Naive thymus-derived CD8-positive, alpha-beta T cell (primary cell): ENCODE data around the gene KRTAP4-12. TPM values are rescaled to one million over a fixed set of nuclear protein-coding genes. Genes with fewer than 3 reads are reported as not detected.
"Not testable (repeated sequence)": the region's sequence is repeated elsewhere in the genome, so short reads cannot be mapped to it uniquely, and the experiment has no call there.

Experiments
- ATAC-seq, 2 donors: fragments of 150-1000 bp; cut with Tn5 transposase in 1 of 2; sonication (Bioruptor Pico), chemical (Tn5 transposase) in 1 of 2; 1 replicate in 1 of 2; 2 replicates in 1 of 2; pipeline ENCODE4 v1.10.0; 2021; ENCODE audit warnings: mild to moderate bottlenecking in 2 of 2, moderate library complexity in 2 of 2
- POLR2A ChIA-PET: fragments of 350-600 bp; sonication (Branson Sonifier 250); formaldehyde crosslinking; loops from one replicate; lab custom pipeline; 2021; ENCODE audit warnings: antibody characterized with exemption; lab: Charles Lee
- DNase-seq, 10 donors: peaks; one replicate each; pipeline versions ENCODE4 v3.0.0 to v3.0.0-alpha.2; 2020 to 2022
- H3K27ac Mint-ChIP-seq, 10 donors: one replicate each; pipeline ENCODE4 v1.8.0; 2020 to 2022; ENCODE audit warnings: mild to moderate bottlenecking in 10 of 10, mixed read lengths in 10 of 10, moderate library complexity in 4 of 10, inconsistent platforms in 1 of 10
- H3K27me3 Mint-ChIP-seq, 5 donors: one replicate each; pipeline ENCODE4 v1.8.0; 2021 to 2022; ENCODE audit warnings: mixed read lengths in 5 of 5
- H3K36me3 Mint-ChIP-seq, 3 donors: one replicate each; pipeline ENCODE4 v1.8.0; 2020 to 2022; ENCODE audit warnings: mixed read lengths in 3 of 3, mild to moderate bottlenecking in 2 of 3, inconsistent platforms in 1 of 3
- H3K4me1 Mint-ChIP-seq, 4 donors: one replicate each; pipeline ENCODE4 v1.8.0; 2021 to 2022; ENCODE audit warnings: mixed read lengths in 4 of 4
- H3K4me3 Mint-ChIP-seq, 10 donors: one replicate each; pipeline ENCODE4 v1.8.0; 2020 to 2022; ENCODE audit warnings: mild to moderate bottlenecking in 10 of 10, mixed read lengths in 10 of 10, moderate library complexity in 6 of 10, inconsistent platforms in 1 of 10
- H3K9me3 Mint-ChIP-seq, 9 donors: one replicate each; pipeline ENCODE4 v1.8.0; 2020 to 2022; ENCODE audit warnings: mixed read lengths in 9 of 9, mild to moderate bottlenecking in 3 of 9, inconsistent platforms in 1 of 9, moderate library complexity in 1 of 9
- polyA plus RNA-seq, 3 donors: library from polyadenylated mRNA; unstranded; fragments of 300-500 nt; fragmentation: Illumina TruSeq; gene quantifications; one replicate each; pipeline ENCODE4 v1.2.3, GENCODE V29; 2021
- total RNA-seq, 8 experiments: library from RNA in 2 of 8; stranded (reverse) in 2 of 8; gene quantifications; one replicate each; pipeline ENCODE4 v1.2.3 and lab custom pipeline; 2021 to 2026

Gene KRTAP4-12
- total RNA-seq: not detected
- under 1 TPM in 1 of 3 donors, not detected in 2; 0.15 TPM for polyA plus RNA-seq
- 0 to 0.07 (median 0) reads per million in 6 experiments for total RNA-seq (lab: John Stamatoyannopoulos, UW)

DNA sequence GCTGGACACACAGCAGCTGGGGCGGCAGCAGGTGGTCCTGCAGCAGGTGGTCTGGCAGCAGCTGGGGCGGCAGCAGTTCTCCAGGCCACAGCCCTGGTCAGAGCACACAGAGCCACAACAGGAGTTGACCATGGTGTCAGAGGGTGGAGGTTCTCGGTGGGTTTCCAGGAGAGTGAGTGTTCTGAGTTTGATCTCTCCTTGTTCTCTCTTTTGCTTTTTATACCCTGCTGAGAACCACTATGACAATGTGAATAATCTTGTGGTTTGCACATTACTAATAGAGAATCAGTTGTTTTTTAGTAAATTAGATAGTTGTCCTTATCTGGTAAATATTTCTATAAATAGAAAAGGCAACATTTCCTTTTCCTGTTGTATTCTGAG, at the start of gene KRTAP4-12:
KRTAP4-12 (minus strand) TSS at position 192 of the 381 bp plus-strand sequence; CDS start at position 132, 60 bp downstream.
- Mint-ChIP-seq H3K4me1 (peaks cover 32 to 72% (median 68%) of the 10 kb centered on the region in 4 donors), H3K9me3 (peaks cover 0 to 11% (median 3%) of the 10 kb centered on the region in 9 donors), H3K4me3 (peak within 1 kb of the TSS in 9 of 10 donors; percentile 69 to 92 (median 84)), H3K27ac (peak within 1 kb of the TSS in 9 of 10 donors; percentile 73 to 95 (median 82))
- not testable (repeated sequence) for H3K27me3 Mint-ChIP-seq, H3K36me3 Mint-ChIP-seq, ATAC-seq, DNase-seq
- POLR2A ChIA-PET: interaction anchor here (0.7 kb wide), 2 partner anchors 184 to 800 kb away, joined by 3 read pairs; no protein-coding TSS in a partner anchor

GRCh38 chr17:41171886-41172285, 47.9 kb upstream of the KRTAP4-12 start:
- POLR2A ChIA-PET: no interaction called here
- no peaks in the 10 kb centered on the region for H3K27me3 Mint-ChIP-seq
- no peak for ATAC-seq

DNA sequence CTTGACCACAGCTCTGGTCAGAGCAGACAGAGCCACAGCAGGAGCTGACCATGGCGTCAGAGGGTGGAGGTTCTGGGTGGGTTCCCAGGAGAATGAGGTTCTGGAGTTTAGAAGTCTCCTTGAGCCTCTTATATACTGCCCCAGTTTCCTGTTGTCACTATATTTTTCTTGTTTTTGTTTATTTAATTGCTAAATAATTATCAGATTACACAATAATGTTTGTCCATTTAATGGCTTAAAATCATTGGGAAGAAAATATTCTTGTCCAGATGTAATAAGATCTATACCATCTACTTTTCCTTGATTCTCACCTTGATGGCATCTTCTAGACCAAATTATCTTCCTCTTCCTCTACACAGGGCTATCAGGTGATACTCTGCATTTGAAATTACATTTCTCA, 44.1 kb upstream of the KRTAP4-12 start, which contains the start of gene KRTAP4-3:
KRTAP4-3 (minus strand) TSS at position 101 of the 400 bp plus-strand sequence; CDS start at position 52, 49 bp downstream.
- no peak for ATAC-seq
- DNase-seq: no peak
- Mint-ChIP-seq H3K9me3 (no peaks in the 10 kb centered on the region), H3K4me1 (peaks cover 2 to 7% (median 3%) of the 10 kb centered on the region in 4 donors), H3K4me3 (no peak within 1 kb of the TSS), H3K36me3 (no peaks in the 10 kb centered on the region), H3K27ac (peak within 1 kb of the TSS in 3 of 10 donors; percentile 2 to 81 (median 70)), H3K27me3 (no peaks in the 10 kb centered on the region)
- POLR2A ChIA-PET: no interaction called here

More at GRCh38 chr17:41171886-41172285, 47.9 kb upstream of the KRTAP4-12 start:
- Mint-ChIP-seq H3K27ac (no peak overlapping the region), H3K9me3 (no peaks in the 10 kb centered on the region), H3K4me1 (peaks cover 6 to 21% (median 13%) of the 10 kb centered on the region in 4 donors), H3K4me3 (no peak overlapping the region), H3K36me3 (no peaks in the 10 kb centered on the region)
- DNase-seq: no peak

DNA sequence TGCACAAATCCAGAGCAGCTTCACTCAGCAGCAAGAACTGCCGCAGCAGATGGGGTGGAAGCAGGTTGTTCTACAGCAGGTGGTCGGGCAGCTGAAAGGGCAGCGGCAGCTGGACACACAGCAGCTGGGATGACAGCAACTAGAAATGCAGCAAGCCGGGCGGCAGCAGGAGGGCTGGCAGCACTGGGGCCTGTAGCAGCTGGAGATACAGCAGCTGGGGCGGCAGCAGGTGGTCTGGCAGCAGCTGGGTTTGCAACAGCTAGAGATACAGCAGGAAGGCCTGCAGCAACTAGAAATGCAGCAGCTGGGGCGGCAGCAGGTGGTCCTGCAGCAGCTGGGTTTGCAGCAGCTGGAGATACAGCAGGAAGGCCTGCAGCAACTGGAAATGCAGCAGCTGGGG, 43.6 kb upstream of the KRTAP4-12 start:
- Mint-ChIP-seq H3K9me3 (no peaks in the 10 kb centered on the region), H3K27me3 (no peaks in the 10 kb centered on the region), H3K4me1 (peaks cover 2 to 6% (median 4%) of the 10 kb centered on the region in 4 donors), H3K4me3 (no peak overlapping the region), H3K27ac (peak overlapping the region in 3 of 10 donors; percentile 2 to 81 (median 70)), H3K36me3 (no peaks in the 10 kb centered on the region)
- no peak for DNase-seq
- POLR2A ChIA-PET: no interaction called here
- ATAC-seq: no peak

GRCh38 chr17:41163828-41164227, 39.8 kb upstream of the KRTAP4-12 start:
- Mint-ChIP-seq H3K9me3 (no peaks in the 10 kb centered on the region), H3K36me3 (no peaks in the 10 kb centered on the region), H3K4me1 (peaks cover 0 to 6% (median under 1%) of the 10 kb centered on the region in 4 donors), H3K27ac (no peak overlapping the region), H3K4me3 (no peak overlapping the region), H3K27me3 (peaks cover 0 to 2% (median 0%) of the 10 kb centered on the region in 5 donors)
- ATAC-seq (no peak), DNase-seq (no peak)
- POLR2A ChIA-PET: no interaction called here

DNA sequence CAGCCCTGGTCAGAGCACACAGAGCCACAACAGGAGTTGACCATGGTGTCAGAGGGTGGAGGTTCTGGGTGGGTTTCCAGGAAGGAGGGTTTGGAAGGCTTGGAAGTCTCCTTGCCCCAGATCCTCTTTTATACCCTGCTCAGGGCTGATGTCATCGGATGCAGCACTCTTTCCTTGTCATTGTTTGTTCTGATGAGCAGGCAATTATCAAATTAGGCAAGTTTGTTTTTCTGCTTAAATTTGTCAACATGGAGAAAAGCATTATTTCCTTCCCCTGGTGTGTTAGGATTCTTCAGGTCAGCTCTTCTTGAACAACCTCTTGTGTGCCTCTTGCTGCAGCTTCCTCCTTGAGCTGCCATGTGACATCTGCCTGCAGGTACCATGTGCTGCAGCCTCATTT, 36.7 kb upstream of the KRTAP4-12 start, which contains the start of gene KRTAP4-4:
KRTAP4-4 (minus strand) TSS at position 101 of the 400 bp plus-strand sequence; CDS start at position 44, 57 bp downstream.
- Mint-ChIP-seq H3K9me3 (no peaks in the 10 kb centered on the region), H3K27ac (peak within 1 kb of the TSS in 4 of 10 donors; percentile 9 to 68 (median 42)), H3K27me3 (peaks cover 0 to 3% (median 0%) of the 10 kb centered on the region in 5 donors), H3K4me1 (peaks cover 0 to 4% (median 0%) of the 10 kb centered on the region in 4 donors), H3K4me3 (no peak within 1 kb of the TSS), H3K36me3 (no peaks in the 10 kb centered on the region)
- POLR2A ChIA-PET: no interaction called here
- DNase-seq (no peak), ATAC-seq (no peak)

GRCh38 chr17:41160190-41160589, 36.2 kb upstream of the KRTAP4-12 start:
- POLR2A ChIA-PET, DNase-seq, H3K4me3 Mint-ChIP-seq, H3K36me3 Mint-ChIP-seq, H3K27me3 Mint-ChIP-seq, ATAC-seq, H3K9me3 Mint-ChIP-seq, H3K4me1 Mint-ChIP-seq: not testable (repeated sequence)
- peak overlapping the region in 1 of 10 donors; percentile 31 for H3K27ac Mint-ChIP-seq

DNA sequence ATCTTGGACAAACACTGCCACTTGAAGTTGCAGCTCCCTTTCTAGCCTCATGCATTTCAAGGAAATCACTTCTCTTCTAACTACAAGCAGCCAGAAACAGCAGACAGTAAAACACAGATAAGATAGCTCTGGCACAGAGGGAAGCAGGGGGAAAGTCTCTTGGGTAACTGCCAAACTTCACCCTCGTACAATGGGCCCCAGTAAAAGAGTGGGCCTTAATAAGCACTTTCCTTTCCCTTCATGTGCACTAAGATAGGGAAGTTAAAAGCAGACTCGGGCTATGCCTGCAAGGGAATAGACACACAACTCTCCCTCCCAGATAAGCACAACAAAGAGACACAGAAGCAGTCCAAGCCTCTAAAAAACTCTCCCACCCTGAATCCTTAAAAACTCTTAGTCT, 29.9 kb upstream of the KRTAP4-12 start:
- Mint-ChIP-seq H3K27ac (no peak overlapping the region), H3K9me3 (no peaks in the 10 kb centered on the region), H3K36me3 (no peaks in the 10 kb centered on the region)

GRCh38 chr17:41151525-41151924, 27.5 kb upstream of the KRTAP4-12 start:
- no peak for DNase-seq
- POLR2A ChIA-PET: no interaction called here
- Mint-ChIP-seq H3K27ac (no peak overlapping the region), H3K9me3 (no peaks in the 10 kb centered on the region), H3K36me3 (no peaks in the 10 kb centered on the region), H3K4me1 (peaks cover 0 to 18% (median 6%) of the 10 kb centered on the region in 4 donors), H3K4me3 (no peak overlapping the region), H3K27me3 (peaks cover 0 to 4% (median 0%) of the 10 kb centered on the region in 5 donors)
- ATAC-seq: no peak

More for the DNA sequence above, 29.9 kb upstream of the KRTAP4-12 start:
- peaks cover 0 to 10% (median 4%) of the 10 kb centered on the region in 4 donors for H3K4me1 Mint-ChIP-seq
- H3K27me3 Mint-ChIP-seq: peaks cover 0 to 7% (median 0%) of the 10 kb centered on the region in 5 donors
- DNase-seq: no peak
- POLR2A ChIA-PET: no interaction called here
- ATAC-seq: no peak
- H3K4me3 Mint-ChIP-seq: no peak overlapping the region

GRCh38 chr17:41150026-41150425, 26.0 kb upstream of the KRTAP4-12 start:
- H3K27me3 Mint-ChIP-seq: peaks cover 0 to 4% (median 0%) of the 10 kb centered on the region in 5 donors
- H3K27ac Mint-ChIP-seq: no peak overlapping the region
- peaks cover 0 to 3% (median 0%) of the 10 kb centered on the region in 9 donors for H3K9me3 Mint-ChIP-seq
- DNase-seq (no peak), ATAC-seq (no peak)
- no peak overlapping the region for H3K4me3 Mint-ChIP-seq
- H3K36me3 Mint-ChIP-seq: no peaks in the 10 kb centered on the region
- H3K4me1 Mint-ChIP-seq: peaks cover 0 to 27% (median 7%) of the 10 kb centered on the region in 4 donors
- POLR2A ChIA-PET: interaction anchor here (0.6 kb wide), 1 partner anchor 524 kb away, joined by 3 read pairs; no protein-coding TSS in a partner anchor

GRCh38 chr17:41149652-41149985, 25.6 kb upstream of the KRTAP4-12 start, which contains the start of gene KRTAP4-5:
Gene KRTAP4-5, minus strand, starts transcription at chr17:41149825. Its CDS starts 58 bp downstream, at chr17:41149767.
- H3K4me3 Mint-ChIP-seq: no peak within 1 kb of the TSS
- no peak for DNase-seq
- H3K4me1 Mint-ChIP-seq: peaks cover 0 to 31% (median 8%) of the 10 kb centered on the region in 4 donors
- no peak for ATAC-seq
- no peak within 1 kb of the TSS for H3K27ac Mint-ChIP-seq
- POLR2A ChIA-PET: no interaction called here
- no peaks in the 10 kb centered on the region for H3K36me3 Mint-ChIP-seq
- peaks cover 0 to 4% (median 0%) of the 10 kb centered on the region in 9 donors for H3K9me3 Mint-ChIP-seq
- peaks cover 0 to 4% (median 0%) of the 10 kb centered on the region in 5 donors for H3K27me3 Mint-ChIP-seq

DNA sequence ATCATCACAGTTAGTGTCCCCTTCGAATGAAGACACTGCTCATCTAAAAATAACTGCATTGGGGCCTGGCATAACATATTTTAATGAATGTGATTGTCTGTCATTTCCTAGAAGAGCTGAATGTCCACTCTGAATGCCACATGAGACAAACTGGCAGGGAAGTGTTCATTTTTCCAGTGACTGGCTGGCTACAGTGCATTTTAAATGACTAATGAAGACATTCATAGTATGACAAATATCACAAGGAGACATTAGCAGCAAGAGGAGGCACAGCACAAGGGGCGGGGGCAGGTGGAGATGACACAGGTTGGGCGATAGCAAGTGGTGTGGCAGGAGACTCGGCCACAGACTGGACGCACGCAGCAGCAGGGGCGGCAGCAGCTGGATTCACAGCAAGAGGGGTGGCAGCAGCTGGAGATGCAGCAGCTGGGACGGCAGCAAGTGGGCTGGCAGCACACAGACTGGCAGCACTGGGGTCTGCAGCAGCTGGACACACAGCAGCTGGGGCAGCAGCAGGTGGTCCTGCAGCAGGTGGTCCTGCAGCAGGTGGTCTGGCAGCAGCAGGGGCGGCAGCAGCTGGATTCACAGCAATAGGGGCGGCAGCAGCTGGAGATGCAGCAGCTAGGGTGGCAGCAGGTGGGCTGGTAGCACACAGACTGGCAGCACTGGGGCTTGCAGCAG, 25.1 kb upstream of the KRTAP4-12 start:
- H3K36me3 Mint-ChIP-seq, H3K4me3 Mint-ChIP-seq, ATAC-seq, H3K9me3 Mint-ChIP-seq, POLR2A ChIA-PET, H3K27ac Mint-ChIP-seq, H3K27me3 Mint-ChIP-seq, DNase-seq: not testable (repeated sequence)
- H3K4me1 Mint-ChIP-seq: peaks cover 0 to 31% (median 8%) of the 10 kb centered on the region in 4 donors
